Activated T-helper 9 cell treated with anti-CD3 and anti-CD28 coated beads, Interleukin-2, amount 50 U/mL, for 16 hours (primary cell): ENCODE results near the gene DTNB.

Experiments used
- DNase-seq: peaks from one replicate; pipeline ENCODE4 v3.0.0-alpha.2; 2020; ENCODE audit warnings: low read depth

DTNB gene

DNA sequence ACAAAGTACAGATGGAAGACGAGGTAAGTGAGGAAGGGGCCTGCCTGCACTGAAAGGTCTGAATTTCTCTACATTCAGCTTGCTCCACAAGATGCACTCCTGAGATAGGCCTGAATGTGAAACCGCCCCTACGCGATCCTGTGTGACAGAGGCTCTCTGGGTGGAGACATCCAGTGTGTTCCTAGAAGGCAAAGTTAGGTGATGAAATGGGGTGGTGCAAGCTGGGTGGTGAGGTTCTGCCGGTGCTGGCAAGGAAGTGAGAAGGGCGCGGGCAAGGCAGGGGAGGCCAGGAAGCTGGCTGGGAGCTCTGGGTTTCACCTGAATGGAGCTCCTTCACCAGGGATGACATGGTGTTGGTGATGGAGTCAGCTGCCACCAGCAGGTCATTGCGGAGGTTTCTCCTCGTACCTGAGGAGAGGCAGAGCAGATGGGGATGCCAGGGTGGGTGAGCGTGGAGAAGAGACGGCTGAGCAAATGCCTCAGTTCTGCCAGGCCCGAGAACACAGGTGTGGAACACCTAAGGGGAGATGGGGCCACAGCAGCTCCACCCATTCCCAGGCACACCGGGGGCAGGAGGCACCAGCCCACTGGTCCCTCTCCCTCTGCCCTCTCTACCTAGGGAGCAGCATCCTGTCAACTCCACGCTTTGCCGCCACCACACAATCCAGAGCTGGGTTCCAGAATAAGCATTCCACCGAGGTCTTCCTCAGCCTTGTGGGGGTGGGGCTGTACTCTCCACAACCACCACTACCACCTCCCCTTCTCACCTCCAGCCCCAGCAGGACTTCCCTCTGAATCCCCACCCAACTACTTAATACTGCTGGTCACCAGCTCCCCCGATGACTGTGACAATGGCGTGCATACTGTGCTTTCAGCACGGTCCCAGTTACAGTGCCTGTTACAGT, 286.2 kb downstream of the DTNB start:
- no peak for DNase-seq

DNA sequence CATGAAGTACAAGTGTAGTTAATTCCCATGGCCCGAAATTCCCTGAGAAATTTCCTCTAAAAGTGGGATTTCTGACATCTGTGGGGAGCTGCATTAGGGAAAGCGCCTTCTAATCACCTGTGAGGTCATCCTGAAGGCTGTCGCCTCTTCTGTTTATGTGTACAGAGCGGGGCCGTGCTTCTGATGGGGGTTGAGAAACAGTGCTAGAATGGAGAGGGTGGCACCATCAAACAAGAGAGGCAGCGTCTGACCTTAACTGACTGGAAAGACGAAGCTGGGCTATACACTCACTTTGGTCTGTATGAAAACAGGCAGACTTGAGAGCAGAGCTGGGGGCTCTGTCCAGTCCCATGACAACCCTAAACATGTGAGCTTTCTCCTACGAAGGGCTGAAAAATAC, 287.5 kb downstream of the DTNB start:
- no peak for DNase-seq

DNA sequence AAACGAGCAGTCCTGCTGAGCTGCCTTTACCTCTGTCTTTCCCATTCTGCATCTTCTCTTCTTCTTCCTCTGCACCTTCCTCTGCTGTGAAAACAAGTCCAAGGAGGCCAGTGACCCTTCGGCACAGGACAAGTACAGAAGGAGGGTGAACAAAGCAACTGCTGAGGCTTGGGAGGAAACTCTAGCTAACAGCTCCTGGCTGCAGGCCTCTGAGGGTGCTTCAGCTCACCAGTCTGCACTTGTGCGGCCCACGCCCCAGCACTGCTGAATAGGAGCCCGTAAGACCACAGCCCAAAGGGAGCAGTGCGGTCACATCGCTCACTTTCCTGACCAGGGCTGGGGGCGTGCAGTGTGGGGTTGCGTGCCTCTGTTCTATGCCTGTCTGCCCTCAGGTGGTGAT, 289.6 kb downstream of the DTNB start:
- no peak for DNase-seq

DNA sequence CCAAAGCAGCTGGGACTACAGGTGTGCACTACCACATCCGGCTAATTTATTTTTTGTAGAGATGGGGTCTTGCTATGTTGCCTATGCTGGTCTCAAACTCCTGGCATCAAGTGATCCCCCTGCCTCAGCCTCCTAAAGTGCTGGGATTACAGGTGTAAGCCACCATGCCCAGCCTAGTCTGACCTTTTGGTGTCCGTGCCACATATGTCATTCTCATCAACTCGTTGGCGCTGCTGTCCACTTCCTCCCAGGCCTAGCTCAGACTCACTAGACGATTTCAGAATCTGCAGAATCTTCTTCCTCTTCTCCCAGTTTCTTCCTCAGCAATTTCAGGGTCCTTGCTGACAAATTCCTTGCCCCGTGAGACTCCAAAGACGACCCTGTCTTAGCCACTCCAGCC, 291.9 kb downstream of the DTNB start:
- DNase-seq: no peak

DNA sequence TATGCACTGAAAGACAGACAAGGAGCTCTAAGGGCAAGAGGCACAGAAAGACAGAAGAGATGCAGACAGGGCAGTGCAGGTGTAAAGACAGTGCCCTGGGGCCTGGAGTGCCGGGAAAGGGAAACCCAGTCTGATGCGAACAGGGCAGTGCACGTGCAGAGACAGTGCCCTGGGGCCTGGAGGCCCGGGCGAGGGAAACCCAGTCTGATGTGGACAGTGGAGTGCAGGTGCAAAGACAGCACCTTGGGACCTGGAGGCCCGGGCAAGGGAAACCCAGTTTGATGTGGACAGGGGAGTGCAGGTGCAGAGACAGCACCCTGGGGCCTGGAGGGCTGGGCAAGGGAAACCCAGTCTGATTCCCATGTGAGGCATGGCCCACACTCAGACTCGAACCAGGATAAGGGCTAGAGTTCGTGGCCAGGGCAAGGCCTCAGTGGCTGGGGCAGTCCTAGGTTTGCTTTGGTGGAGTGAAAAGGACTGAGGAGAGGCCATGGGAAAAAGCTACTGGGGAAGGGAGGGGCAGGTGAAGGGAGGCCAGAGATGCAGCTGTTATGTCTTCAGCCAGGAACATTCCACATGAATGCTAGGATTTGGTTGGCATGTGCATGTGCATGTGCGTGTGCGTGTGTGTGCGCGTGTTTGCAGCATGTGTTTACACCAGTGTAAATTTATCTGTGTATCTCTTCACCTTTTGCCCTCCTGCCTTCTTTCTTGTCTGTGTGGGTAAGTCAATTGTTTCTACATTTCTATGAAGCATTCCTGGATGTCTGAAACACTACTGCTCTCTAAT, 292.6 kb downstream of the DTNB start:
- DNase-seq: no peak

DNA sequence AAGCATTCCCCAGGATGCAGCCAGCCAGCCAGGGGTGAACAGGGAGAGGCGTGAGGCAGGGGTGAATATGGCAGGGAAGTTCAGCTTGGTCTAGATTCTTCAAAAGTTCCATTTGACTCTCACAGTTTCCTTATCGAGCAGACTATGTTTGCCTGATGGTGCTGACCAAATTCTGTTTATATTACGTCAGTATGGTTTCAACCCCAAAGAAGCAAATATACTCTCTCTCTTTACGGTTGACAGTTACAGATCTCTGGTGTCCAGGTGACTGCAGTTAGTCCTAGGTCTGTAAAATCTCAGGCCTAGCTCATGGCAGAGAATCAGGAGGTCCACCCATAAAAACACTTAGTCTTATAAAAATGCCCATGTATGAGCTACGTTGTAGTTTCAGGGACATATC, 293.4 kb downstream of the DTNB start:
- no peak for DNase-seq

DNA sequence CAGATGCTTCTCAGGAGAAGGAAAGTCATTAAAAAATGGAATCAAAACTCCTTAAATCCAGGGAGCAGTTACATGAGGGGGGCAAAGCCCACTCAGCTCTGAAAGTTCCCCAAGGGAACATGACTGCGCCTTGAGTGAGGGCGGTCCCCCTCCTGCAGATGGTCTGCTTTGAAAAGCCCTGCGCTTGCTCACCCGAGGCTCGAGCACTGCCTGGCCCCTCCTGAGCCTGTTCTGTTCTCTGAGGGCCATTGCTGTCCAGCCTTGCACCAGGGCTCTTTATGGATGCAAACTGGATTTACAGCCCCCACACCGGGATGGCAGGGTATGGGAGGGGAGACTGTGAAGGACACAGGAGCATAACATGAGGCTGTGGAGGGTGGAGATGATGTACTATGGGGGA, 293.8 kb downstream of the DTNB start:
- DNase-seq: no peak

DNA sequence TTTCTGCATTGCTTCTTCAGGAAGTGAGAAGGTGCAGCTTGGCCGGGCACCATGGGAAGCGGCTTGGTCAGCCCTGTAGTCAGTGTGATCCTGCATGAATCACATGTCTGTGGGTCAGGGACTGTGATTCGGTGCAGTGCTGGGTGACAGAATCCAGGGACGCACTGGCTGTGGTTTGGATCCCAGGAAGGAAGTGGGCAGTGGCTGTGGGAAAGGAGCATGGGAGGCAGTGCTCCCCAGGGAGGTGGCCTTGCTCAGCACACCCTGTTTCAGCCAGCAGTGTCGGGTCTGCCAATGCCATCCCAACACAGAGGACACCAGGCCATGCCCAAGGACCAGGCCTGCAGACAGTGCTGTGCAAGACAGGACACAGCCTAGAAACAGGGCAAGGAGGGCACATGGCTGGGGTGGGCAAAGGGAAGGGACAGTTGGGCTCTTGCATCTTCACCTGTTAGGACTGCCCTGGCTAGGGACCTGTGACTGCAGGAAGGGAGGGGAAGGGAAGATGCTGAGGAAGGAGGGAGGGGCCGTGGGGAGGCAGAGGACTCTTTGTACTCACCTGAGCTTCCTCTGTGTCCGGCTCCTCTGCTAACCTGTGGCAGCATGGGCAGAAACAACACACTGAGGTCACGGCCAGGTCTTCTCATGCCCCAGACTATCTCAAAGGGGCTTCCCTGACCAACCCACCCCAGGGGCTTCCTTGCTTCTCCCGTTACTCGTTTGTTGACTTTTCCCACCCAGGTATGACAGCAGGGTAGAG, 294.5 kb downstream of the DTNB start:
- no peak for DNase-seq

DNA sequence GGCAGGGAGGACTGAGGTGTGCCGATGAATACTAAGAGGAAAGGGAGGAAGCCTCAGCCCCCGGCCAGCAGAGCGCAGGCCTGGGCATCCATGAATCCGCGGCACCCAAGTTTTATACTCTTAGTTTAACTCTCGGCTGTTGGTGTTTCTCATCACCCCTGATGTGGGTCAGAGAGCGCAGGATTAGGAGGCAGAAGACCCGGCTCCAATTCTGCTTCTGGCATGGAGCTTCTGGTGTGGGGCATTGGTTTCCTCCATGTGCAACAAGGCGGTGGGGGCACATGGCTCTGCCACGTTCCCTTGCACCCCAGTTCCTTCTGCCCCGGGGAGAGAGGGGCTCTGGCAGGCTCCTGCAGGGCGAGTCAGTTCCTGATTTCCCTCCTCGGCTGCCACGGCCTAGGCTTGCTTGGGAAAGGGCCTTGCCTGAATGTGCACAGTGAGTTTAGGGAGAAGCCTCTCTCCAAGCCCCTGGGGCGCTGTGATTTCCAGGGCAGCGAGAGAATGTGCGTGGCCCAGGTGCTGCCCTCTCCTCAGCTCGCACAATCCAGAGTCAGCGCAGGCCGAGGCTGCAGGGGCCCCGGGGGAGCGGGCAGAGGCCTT, 295.5 kb downstream of the DTNB start:
- no peak for DNase-seq

DNA sequence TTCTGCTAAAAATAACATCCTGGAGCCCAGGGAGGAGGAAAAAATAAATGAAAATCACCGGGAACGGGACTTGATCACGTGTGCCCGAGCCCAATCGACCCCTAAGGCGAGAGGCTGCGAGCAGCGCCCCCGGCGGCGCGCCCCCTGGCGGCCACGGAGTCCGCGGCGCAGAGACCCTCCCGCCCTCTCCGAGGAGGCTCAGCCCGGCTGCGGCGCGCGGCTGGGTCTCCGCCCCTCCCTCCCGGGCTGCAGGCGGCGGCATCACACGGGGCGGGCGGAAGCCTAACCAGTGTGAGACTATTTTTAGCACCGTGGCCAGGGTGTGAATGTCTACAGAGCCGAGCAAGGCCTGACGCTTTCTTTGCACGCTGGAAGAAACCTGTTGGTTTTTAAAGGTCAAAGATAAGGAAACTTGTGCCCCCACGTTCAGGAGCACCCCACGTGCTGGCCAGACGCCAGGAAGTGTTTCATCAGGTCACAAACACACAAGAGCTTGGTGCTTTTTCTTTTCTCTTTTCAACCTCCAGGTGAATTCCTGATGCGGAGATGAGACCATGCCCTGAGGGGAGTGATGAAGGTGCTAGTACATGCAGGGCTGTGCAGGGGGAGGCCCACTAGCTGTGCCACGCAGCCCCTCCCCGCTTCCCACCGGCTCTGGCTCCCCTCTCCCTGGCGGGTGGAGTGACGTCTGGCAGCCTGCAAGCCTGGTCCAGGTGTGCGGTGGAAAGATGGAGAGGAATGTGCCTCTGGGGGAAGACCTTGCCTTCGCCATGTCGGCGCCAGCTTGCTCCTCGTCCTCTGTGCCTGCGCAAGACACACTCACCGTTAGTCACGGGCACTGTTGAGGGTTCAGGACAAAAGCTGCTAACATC, 296.4 kb downstream of the DTNB start:
- peak; percentile 89 for DNase-seq

DNA sequence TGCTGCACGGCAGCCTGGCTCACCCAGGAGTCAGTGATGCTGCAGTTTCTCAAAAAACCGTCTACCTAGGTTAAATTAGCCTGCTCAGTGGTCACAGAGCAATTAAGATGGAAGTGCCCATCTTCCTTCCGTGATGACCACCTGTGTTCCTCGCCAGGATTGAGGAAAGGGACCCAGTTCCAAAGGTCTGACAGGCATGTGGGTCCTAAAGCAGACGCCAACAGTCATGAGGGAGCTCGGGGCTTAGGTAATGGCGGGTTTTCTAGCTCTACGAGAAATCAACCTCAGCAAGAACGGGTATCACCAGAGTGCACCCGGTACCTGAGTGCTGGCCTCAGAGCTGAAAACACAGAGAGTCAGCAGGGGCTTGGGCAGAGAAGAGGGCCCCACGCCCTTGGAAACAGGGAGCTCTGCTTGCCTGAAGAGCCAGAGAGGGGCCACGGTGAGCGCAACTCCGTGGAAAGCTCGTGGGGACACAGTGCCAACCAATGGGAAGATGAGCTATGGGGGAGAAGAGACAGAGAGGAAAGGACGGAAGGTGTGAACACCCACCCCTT, 297.3 kb downstream of the DTNB start:
- no peak for DNase-seq

DNA sequence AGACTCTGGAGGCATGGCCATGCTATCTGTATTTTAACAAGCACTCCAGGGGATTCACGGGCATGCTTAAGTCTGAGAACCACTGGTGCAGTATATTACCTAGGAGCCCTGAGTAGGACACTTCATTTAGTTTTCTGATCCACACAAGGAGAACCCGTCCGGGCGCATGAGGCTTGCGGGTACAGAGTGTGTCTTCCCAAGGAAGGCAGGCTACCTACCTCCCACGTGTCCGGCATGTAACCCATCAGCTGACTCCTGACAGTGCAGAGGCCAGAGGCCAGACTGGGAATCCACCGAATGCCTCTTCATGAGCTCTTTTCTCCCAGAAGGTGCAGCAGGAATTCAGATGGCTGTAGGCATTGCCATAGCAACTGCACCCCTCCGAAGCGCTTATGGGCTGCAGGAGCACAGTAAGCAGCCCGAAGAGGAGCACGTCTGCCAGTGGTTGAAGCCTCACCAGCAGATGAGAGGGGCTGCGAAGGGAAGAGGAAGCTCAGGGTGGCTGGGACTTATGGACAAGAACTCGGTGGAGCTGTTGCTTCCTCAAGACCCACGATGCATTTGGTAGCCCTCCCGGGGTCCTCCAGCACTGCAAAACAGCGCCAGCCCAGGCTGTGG, 297.9 kb downstream of the DTNB start:
- DNase-seq: no peak

DNA sequence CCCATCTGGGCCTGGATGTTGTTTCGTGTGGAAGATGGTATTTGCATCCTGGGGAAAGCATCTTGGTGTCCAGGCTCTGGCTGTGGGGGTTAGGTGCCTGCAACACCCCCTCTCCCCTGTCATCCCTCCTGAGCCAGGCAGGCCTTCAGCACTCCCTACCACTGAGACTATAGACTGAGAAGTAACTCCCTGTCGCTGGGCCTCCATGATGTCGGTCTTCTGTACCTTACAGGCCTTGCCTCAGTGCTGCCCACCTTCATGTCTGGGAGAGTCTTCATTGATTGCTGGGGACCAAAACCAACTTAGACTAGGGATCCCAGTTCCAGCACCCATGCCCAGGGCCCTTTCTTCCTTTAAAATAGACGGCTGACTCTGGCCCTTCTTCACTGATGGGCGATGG, 298.6 kb downstream of the DTNB start:
- DNase-seq: no peak

DNA sequence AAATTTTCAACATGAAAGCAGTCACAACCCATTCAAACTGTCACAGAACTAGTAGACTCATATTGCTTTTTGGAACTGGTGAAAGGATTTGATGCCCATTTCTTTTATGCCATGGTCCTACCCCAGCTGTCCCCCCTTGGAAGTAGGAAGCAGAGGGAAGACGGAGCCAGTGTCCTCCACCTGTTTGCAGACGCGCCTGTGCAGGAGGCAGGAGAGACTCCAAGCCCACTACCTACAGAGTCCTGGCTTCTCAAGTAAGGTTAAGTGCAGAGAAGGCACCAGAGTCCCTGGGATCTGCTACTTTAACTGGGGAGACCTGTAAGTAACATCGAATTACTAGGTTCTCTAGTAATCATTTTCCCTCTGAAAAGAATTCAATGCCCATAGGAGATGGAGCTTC, 299.0 kb downstream of the DTNB start:
- no peak for DNase-seq

DNA sequence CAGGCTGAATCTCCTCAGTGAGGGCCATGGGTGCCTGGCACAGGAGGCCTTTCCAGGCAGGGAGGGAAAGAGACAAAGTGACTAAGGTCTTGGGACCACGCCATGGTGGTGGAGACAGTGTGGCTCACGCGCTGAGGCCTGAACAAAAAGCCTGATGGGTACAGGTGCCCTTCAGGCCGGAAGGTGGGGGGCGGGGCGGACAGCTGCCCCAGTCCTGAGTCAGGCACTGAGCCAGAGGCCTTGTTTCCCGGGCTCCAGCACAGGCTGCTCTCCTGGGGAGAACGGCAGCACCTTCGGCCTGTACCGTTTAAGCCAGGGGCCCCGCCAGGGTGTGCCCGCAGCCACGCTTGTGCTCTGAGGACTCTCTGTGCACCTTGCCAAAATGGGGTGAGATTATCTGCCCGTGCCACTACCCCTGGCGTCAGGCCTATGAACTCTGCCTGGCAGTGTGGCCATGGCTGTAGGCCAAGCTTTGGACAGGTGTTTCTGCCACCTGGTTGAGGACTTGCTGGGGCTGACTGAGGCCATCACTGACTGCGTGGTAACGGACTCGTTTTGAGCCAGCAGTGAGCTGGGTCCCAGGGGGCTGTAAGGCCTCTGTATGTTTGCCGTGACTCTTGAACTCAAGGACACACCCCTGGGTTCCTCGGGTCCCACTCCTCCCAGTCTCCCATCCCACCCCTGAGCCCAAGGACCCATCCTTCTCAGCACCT, 300.0 kb downstream of the DTNB start:
- DNase-seq: no peak

DNA sequence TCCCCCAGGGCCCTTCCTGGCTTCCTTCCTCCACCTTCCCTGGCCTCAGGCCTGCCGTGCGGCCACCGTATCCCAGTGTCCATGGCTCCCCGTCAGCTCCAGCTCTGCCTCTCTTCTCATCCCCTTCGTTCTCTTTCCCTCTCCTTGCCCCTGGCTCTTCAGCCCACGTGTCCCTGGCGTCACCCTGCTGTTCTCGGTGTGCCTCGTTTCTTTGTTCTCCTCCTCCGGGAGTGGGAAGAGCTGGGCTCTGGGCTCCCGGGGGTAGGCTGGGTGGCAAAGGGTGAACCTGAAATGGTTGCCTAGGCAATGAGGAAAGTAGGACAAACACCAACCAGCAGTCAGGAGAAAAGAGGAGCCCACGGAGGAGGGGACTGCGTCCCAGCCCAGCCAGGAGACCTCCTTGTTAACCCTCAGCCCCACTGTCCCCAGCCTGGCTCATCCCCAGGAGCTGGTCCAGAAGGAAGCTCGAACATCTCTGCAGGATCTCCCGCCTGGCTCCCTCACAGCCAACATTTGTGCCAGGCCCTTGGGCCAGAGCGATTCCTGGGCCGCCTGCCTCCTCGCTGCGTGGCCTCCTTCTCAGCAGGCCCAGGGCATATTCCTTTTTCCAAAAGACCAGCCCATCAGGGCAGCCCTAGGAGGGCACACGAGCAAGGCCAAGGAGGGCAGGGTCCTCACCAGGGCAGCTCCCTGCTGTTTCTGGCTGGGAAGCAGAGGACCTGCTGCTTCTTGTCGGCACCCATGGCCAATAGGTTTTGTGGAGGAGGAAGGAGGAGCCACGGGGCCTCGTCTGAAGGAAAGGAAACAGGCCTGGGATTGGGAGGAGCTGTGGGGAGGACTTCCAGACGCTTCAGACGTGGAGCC, 300.7 kb downstream of the DTNB start:
- DNase-seq: no peak

DNA sequence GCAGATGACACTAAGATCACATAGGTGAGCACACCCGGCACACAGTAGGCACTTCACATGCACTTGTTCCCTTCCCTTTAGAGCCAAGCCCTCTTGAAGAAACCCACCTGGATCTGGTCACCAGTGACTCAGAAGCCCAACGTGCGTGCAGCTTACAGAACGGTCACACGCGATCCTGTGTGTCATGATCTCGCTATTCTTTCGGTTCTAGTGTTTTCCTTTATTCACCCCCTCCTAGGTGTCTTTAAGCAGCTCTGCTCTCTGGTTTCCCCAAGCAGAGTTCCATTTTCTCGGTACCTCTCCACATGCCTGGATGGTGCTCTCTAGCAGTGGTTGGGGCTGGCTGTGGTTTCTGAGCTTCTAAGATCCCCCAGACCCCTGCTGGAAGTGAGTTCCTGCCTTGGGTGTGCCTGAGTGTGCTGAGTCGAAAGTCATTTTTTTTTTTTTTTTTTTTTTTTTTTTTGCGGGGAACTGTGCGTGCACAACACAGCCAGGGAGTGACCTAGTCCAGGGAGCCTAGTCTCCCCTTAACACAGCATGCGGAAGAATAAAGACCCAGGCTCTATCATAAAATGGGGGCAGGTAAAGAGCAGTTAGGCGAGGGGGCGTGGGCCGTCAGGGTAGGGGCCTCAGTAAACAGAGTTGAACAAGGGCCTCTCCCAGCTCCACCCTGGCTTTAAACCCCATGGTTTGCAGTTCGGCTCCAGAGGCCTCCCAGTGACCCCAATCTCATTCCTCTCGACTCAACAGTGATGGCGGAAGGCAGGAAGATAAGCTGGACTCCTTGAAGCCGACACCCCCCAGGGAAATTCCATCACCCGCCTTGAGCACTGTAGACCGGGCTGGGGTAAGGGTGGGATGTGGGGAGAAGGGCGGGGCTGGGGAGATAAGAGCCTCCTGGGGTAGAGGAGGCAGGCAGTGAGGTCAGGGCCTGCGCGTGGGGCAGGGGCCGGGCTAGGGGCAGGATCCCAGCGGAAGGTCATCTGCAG, 301.8 kb downstream of the DTNB start:
- DNase-seq: no peak

DNA sequence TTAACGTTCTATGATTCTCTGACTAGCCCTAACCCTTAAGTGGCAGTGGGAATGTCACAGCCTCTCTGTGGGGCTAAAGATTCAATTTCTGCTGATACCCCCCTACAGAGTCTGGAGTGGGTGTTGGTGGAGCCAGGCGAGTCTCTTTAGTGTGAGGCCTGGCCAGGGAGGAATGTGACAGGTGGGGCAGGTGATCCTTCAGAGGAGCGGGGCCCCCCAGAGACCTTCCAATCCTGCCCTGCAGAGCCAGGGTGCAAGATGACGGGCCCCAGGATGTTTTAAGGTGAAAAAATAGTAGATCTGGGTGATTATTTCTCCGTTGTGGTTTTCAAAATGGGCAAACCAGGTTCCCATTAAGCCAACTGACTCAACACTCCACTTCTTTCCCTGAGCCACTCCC, 303.5 kb downstream of the DTNB start:
- DNase-seq: no peak
